ENCODE measurements around the gene MPST.

Gene MPST

GRCh38 chr22:37075822-37076433, 56.4 kb downstream of the MPST start:
- no peaks in the 10 kb centered on the region for H3F3A ChIP-seq (ENCODE audit: low read depth)

GRCh38 chr22:37077802-37078448, 58.4 kb downstream of the MPST start:
- H3K27me3 ChIP-seq (ENCODE audit: insufficient read depth, low read length, poor library complexity, severe bottlenecking), result no peaks in the 10 kb centered on the region
- H3K4me3 ChIP-seq (ENCODE audit: low read length, poor library complexity, severe bottlenecking), result no peak overlapping the region
- peak overlapping the region; percentile 33 for H3K9ac ChIP-seq (ENCODE audit: low read depth, low read length, poor library complexity, severe bottlenecking)
- no peaks in the 10 kb centered on the region for H3K79me2 ChIP-seq (ENCODE audit: insufficient read depth, low read length)
- no peaks in the 10 kb centered on the region for H3K9me3 ChIP-seq (ENCODE audit: insufficient read depth, low read depth, low read length)
- H4K20me1 ChIP-seq (ENCODE audit: insufficient read depth, low read length, poor library complexity, severe bottlenecking), result no peaks in the 10 kb centered on the region
- H3K9me2 ChIP-seq (replicated peaks; ENCODE audit: low read depth, low read length), result no peaks in the 10 kb centered on the region
- TF ChIP-seq CTCF (conservative IDR thresholded peaks at IDR 0.05; ENCODE audit: low read length), result peak; percentile 97
- TF ChIP-seq EZH2phosphoT487 (IDR thresholded peaks at IDR 0.05; ENCODE audit: borderline replicate concordance), result no peak
- H3K4me2 ChIP-seq (ENCODE audit: low read depth, low read length, poor library complexity, severe bottlenecking), result peak overlapping the region; percentile 25
- H3K4me1 ChIP-seq (ENCODE audit: insufficient read depth, low read length, poor library complexity, severe bottlenecking), result peaks cover 20% of the 10 kb centered on the region
- H2AFZ ChIP-seq (ENCODE audit: low read length), result peak overlapping the region; percentile 75
- no peaks in the 10 kb centered on the region for H3F3A ChIP-seq (ENCODE audit: low read depth)
- no peaks in the 10 kb centered on the region for H3K36me3 ChIP-seq (ENCODE audit: insufficient read depth, low read length)

More at GRCh38 chr22:37075822-37076433, 56.4 kb downstream of the MPST start:
- no peaks in the 10 kb centered on the region for H4K20me1 ChIP-seq (ENCODE audit: insufficient read depth, low read length, poor library complexity, severe bottlenecking)
- H3K9me2 ChIP-seq (replicated peaks; ENCODE audit: low read depth, low read length), result no peaks in the 10 kb centered on the region
- H3K9me3 ChIP-seq (ENCODE audit: insufficient read depth, low read depth, low read length), result no peaks in the 10 kb centered on the region
- no peak overlapping the region for H3K4me2 ChIP-seq (ENCODE audit: low read depth, low read length, poor library complexity, severe bottlenecking)
- TF ChIP-seq EZH2phosphoT487 (IDR thresholded peaks at IDR 0.05; ENCODE audit: borderline replicate concordance), result no peak
- no peak for TF ChIP-seq CTCF (conservative IDR thresholded peaks at IDR 0.05; ENCODE audit: low read length)
- H3K4me1 ChIP-seq (ENCODE audit: insufficient read depth, low read length, poor library complexity, severe bottlenecking), result peaks cover 20% of the 10 kb centered on the region
- no peak overlapping the region for H2AFZ ChIP-seq (ENCODE audit: low read length)
- no peak overlapping the region for H3K4me3 ChIP-seq (ENCODE audit: low read length, poor library complexity, severe bottlenecking)
- no peaks in the 10 kb centered on the region for H3K79me2 ChIP-seq (ENCODE audit: insufficient read depth, low read length)
- no peaks in the 10 kb centered on the region for H3K27me3 ChIP-seq (ENCODE audit: insufficient read depth, low read length, poor library complexity, severe bottlenecking)
- no peaks in the 10 kb centered on the region for H3K36me3 ChIP-seq (ENCODE audit: insufficient read depth, low read length)
- no peak overlapping the region for H3K9ac ChIP-seq (ENCODE audit: low read depth, low read length, poor library complexity, severe bottlenecking)

DNA sequence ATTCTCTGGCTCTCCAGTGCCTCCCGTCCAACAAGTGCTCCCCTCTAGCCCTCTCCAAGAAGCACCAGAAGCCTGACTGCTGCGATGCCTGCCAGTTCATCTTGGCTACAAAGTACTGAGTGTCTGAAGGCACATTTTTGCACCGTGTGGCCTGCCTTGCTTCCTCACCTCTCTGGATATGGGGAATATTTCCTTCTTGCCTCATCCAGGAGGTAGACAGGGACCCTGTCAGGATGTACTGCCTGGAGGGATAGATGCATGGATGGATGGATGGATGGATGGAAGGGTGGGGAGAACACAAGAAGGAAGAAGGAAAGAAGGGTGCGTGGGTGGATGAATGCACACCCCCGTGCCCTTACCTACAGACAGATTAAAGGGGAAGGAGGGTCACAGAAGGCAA, 59.6 kb downstream of the MPST start:
- TF ChIP-seq EZH2phosphoT487 (IDR thresholded peaks at IDR 0.05; ENCODE audit: borderline replicate concordance), result no peak
- no peak for TF ChIP-seq CTCF (conservative IDR thresholded peaks at IDR 0.05; ENCODE audit: low read length)
- Histone ChIP-seq H3K9me2 (replicated peaks; ENCODE audit: low read depth, low read length) (no peaks in the 10 kb centered on the region), H3K9me3 (ENCODE audit: insufficient read depth, low read depth, low read length) (no peaks in the 10 kb centered on the region), H3K27me3 (ENCODE audit: insufficient read depth, low read length, poor library complexity, severe bottlenecking) (no peaks in the 10 kb centered on the region), H4K20me1 (ENCODE audit: insufficient read depth, low read length, poor library complexity, severe bottlenecking) (no peaks in the 10 kb centered on the region), H3K9ac (ENCODE audit: low read depth, low read length, poor library complexity, severe bottlenecking) (peak overlapping the region; percentile 15), H3K4me3 (ENCODE audit: low read length, poor library complexity, severe bottlenecking) (no peak overlapping the region), H3K79me2 (ENCODE audit: insufficient read depth, low read length) (no peaks in the 10 kb centered on the region), H2AFZ (ENCODE audit: low read length) (peak overlapping the region; percentile 28; the same call in 1 of the 2 replicates), H3F3A (ENCODE audit: low read depth) (no peaks in the 10 kb centered on the region), H3K36me3 (ENCODE audit: insufficient read depth, low read length) (no peaks in the 10 kb centered on the region), H3K4me1 (ENCODE audit: insufficient read depth, low read length, poor library complexity, severe bottlenecking) (peaks cover 20% of the 10 kb centered on the region), H3K4me2 (ENCODE audit: low read depth, low read length, poor library complexity, severe bottlenecking) (peak overlapping the region; percentile 5)

Measured in Loucy (cell line).